ENCODE data around the gene AKAP13.

GRCh38 chr15:85773249-85773648 lies 392.8 kb downstream of the AKAP13 start:
- TF ChIP-seq SP1 (IDR thresholded peaks at IDR 0.05), result no peak
- TF ChIP-seq SUZ12 (IDR thresholded peaks at IDR 0.05), result no peak
- no peak for TF ChIP-seq FOXM1 (IDR thresholded peaks at IDR 0.05; ENCODE audit: borderline replicate concordance)
- TF ChIP-seq L3MBTL2 (conservative IDR thresholded peaks at IDR 0.05), result no peak
- TF ChIP-seq FOXK2 (IDR thresholded peaks at IDR 0.05), result no peak
- no peak for TF ChIP-seq BHLHE40 (IDR thresholded peaks at IDR 0.05; ENCODE audit: borderline replicate concordance)
- no peak for TF ChIP-seq PKNOX1 (IDR thresholded peaks at IDR 0.05)
- no peak for TF ChIP-seq TARDBP (IDR thresholded peaks at IDR 0.05)
- no peak for TF ChIP-seq CTBP1 (IDR thresholded peaks at IDR 0.05; ENCODE audit: borderline replicate concordance)
- no peak for TF ChIP-seq ELF4 (IDR thresholded peaks at IDR 0.05)

All from HEK293T (cell line).